GM18498 (cell line): ENCODE data around the gene USE1.
A peak's percentile ranks its signal among the peaks of the same experiment; 100 is the strongest.
"Not testable (repeated sequence)": the region's sequence is repeated elsewhere in the genome, so short reads cannot be mapped to it uniquely, and the experiment has no call there.

ENCODE experiments used
- ATAC-seq: cut with Tn5 transposase; IDR thresholded peaks from one replicate; pipeline ENCODE4 v1.9.1; 2021; ENCODE audit warnings: mild to moderate bottlenecking, moderate library complexity; ENCODE audit not compliant: unreplicated experiment

Gene USE1, protein sequence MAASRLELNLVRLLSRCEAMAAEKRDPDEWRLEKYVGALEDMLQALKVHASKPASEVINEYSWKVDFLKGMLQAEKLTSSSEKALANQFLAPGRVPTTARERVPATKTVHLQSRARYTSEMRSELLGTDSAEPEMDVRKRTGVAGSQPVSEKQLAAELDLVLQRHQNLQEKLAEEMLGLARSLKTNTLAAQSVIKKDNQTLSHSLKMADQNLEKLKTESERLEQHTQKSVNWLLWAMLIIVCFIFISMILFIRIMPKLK

GRCh38 chr19:17215127-17215971, at the start of gene USE1:
TSS of gene USE1 (plus strand) at chr19:17215357. CDS start at chr19:17215406, 49 bp downstream.
- ATAC-seq = peak; percentile 82

GRCh38 chr19:17165715-17166114, 49.4 kb upstream of the USE1 start:
- no peak for ATAC-seq

DNA sequence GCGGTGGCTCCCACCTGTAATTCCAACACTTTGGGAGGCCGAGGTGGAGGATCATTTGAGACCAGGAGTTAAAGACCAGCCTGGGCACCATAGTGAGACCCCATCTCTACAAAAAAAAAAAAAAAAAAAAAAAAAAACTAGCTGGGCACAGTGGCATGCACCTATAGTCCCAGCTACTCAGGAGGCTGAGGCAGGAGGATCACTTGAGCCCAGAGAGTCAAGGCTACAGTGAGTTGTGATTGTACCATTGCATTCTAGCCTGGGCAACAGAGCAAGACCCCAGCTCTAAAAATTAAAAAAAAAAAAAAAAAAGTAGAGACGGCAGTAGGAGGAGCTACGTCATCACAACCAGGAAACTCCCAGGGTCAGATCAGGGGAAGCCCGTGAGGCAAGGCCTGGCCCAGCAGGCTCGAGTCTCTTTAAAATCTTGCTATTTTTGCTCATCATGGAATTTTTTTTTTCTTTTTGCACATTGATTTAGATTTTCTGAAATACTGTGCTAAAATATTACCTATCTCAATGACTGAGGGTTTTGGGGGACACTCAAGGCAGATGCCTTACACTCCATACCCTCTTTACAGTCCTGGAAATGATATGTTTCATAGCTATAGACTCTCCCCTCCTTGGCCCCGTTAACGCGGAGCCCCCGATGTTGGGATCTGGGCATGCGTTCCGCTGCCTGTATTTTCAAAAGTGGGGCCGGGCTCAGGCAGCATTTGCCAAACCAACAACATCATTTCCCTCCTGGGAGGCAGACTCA, 44.4 kb upstream of the USE1 start:
- ATAC-seq = no peak

DNA sequence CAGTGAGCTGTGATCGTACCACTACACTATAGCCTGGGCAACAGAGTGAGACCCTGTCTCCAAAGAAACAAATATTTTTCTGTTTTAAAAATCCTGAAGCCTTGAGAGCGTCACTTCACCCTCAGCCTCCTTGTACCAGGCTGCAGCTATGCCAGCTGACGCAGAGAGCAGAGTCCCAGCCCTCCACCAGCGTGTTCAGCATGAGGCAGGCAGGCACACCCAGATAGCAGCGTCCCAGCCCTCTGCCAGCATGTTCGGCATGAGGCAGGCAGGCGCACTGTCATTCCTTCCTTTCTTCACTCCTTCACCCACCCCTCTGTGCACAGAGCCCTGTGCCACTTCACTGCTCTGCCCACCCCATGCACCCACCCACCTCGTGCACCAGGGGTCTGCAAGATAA, 43.3 kb upstream of the USE1 start:
- no peak for ATAC-seq

GRCh38 chr19:17172624-17173345, 42.4 kb upstream of the USE1 start:
- ATAC-seq = no peak

DNA sequence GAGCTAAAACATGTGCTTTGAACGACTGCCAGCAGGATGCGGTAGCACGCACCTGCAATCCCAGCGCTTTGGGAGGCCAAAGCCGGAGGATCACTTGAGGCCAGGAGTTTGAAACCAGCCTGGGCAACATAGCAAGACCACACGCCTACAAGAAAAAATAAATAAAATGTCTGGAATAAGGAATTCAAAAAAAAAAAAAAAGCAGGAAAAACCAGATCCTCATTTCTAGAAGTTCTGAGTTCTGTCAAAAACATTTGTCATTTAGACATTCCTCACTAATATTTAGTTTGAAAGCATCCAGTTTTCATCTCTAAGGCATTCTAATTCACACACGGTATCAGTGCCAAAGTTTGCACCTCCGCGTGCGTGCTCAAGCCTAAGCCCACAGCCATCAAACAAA, 36.9 kb upstream of the USE1 start:
- no peak for ATAC-seq

- no peak for ATAC-seq
These were observed 34.0 kb upstream of the USE1 start for GRCh38 chr19:17180997-17181702.

GRCh38 chr19:17183271-17183761, 31.8 kb upstream of the USE1 start:
- no peak for ATAC-seq

GRCh38 chr19:17183858-17184321, 31.3 kb upstream of the USE1 start:
- no peak for ATAC-seq

- no peak for ATAC-seq
These were observed 30.8 kb upstream of the USE1 start for GRCh38 chr19:17184371-17184841.

- no peak for ATAC-seq
These were observed 29.6 kb upstream of the USE1 start for GRCh38 chr19:17185590-17185989.

GRCh38 chr19:17191736-17192135, 23.4 kb upstream of the USE1 start:
- not testable (repeated sequence) for ATAC-seq

GRCh38 chr19:17192751-17193150, 22.4 kb upstream of the USE1 start:
- ATAC-seq = no peak

- ATAC-seq = no peak
These were observed 20.5 kb upstream of the USE1 start for GRCh38 chr19:17194608-17195007.

DNA sequence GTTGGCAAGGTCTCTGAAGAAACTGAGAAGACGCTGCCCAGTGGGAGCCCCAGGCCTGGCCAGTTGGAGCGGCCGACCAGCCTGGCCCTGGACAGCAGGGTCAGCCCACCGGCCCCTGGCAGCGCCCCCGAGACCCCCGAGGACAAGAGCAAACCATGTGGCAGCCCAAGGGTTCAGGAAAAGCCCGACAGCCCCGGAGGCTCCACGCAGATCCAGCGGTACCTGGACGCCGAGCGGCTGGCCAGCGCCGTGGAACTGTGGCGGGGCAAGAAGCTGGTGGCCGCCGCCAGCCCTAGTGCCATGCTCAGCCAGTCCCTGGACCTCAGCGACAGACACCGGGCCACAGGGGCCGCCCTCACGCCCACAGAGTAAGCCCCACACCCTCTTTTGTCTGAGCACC, 20.1 kb upstream of the USE1 start:
- ATAC-seq = no peak

DNA sequence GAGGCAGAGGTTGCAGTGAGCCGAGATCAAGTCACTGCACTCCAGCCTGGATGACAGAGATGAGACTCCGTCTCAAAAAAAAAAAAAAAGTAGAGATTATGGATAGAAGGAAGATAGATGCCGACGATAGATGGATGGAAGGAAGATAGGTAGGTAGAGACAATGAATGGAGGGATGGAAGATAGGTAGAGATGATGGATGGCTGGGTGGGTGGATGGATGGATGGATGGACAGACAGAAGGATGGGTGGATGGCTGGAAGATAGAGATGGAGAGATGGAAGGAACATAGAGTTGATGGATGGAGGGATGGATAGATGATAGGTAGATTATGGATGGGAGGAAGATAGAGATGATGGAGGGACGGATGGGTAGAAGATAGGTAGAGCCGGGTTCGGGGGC, 18.5 kb upstream of the USE1 start:
- ATAC-seq = no peak

GRCh38 chr19:17197666-17198065, 17.5 kb upstream of the USE1 start:
- no peak for ATAC-seq

- no peak for ATAC-seq
These were observed 14.6 kb upstream of the USE1 start for GRCh38 chr19:17200408-17201079.

GRCh38 chr19:17202249-17202648, 12.9 kb upstream of the USE1 start:
- no peak for ATAC-seq
